NCI-H510A treated with DMSO at 0.1 percent for 48 hours (cell line): Measurements from ENCODE around the gene UFC1.
"Not testable (repeated sequence)": the region's sequence is repeated elsewhere in the genome, so short reads cannot be mapped to it uniquely, and the experiment has no call there.

Experiments used
- DNase-seq: peaks from one replicate; lab custom pipeline; 2025; lab: John Stamatoyannopoulos, UW

UFC1 gene

DNA sequence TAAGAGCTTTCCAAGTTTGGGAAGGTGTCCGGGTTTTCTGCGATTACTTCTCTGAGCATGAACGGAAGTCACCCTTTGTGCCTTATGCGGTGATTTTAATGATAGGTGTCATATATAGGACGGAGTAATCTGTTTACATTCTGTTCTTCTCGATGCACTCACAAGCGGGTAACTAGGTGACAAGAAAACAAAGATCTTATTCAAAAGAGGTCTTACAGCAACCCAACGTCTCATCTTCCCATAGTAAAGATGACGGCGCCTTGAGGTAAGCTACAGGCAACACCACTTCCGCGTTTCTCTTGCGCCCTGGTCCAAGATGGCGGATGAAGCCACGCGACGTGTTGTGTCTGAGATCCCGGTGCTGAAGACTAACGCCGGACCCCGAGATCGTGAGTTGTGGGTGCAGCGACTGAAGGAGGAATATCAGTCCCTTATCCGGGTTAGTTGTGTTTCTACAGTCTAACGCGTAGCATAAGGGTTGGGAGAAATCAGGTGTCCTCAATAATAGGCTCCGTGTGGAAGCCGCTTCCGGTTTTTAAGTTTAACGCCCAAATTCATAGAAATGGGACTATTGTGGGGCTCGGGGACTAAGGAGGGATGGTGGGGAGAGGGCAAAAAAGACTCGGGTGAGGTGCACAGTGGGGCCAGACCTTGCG lies at the start of gene UFC1:
TSS of gene UFC1 (plus strand) at position 297 of the 656 bp plus-strand sequence. CDS start at position 317, 20 bp downstream.
- peak; percentile 87 for DNase-seq

DNA sequence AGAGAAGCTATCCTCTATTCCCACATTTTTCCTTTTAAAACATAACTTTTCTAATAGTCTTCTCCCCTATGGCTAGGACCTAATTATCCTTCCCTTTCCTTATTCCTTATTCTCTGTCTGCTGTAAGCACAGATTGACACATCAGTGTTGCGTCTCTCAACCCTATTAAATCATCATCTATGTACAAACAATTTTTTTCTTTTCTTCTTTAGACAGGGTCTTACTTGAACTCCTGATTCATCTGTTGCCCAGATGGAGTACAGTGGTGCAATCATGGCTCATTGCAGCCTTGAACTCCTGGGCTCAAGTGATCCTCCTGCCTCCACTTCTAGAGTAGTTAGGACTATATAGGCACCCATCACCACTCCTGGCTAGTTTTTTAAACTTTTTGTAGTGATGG lies 47.3 kb upstream of the UFC1 start:
- DNase-seq: no peak

DNA sequence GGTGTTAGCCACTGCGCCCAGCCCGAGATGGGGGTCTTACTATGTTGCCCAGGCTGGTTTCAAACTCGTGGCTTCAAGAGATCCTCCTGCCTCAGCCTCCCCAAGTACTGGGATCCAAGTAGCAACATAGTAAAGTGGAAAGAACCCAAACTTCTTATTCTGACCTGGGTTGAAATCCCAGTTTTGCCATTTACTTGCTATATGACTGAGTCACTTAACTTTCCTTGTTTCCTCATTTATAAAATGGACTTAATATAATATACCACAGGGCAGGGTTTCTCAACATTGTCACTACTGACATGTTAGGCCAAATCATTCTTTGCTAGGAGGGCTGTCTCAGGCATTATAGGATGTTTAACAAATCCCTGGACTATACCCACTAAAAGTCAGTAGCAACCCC lies 42.7 kb upstream of the UFC1 start:
- DNase-seq: no peak

DNA sequence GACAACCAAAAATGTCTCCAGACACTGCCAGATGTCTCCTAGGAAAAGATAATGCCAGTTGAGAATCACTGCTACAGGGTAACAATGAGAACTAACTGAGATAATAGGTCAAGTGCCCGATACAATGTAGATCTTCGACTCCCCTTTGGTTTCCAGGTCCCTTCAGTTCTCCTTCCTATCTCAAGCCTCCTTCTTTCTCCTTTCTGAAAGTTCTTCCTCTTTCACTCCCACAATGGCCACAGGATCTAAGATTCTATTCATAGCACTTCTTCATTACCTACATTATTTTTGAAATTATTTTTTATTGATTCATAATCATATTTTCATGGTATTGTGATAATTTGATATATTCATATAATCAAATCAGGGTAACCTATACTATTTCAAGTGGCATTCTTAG lies 42.3 kb upstream of the UFC1 start:
- DNase-seq: no peak

DNA sequence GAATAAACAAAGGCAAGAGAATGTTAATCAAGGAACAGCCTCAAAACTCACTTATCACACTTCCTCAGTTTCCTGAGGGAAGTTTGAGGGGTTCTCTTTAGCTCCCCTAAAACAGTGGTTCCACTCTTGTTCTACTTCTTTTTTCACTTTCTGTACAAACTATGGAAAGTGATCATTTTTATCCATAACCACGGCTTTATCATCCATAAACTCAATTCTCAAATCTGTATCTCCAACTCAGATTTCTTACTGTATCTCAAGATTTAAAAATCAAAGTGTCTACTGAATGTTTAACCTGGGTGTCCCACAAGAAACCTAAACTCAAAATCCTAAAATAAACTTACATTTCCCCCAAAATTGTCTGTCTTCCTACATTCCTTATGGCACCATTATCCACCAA lies 39.9 kb upstream of the UFC1 start:
- no peak for DNase-seq

DNA sequence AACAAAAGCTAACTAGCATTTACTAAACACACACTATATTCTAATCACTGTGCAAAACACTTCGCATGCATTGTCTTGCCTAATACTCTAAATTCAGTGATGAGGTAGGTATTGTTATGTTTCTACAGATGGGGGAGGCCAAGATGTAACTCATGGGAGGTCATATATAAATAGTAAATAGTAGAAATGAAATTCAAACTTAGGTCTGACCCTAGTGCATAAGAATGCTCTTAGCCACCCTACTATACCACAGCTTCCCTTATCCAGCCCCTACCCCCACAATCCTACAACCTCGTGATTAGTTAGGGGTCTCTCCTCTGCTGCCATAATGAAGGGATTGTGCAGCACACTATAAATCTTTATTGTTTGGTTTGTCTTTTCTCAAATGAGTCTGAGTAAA lies 39.2 kb upstream of the UFC1 start:
- no peak for DNase-seq

DNA sequence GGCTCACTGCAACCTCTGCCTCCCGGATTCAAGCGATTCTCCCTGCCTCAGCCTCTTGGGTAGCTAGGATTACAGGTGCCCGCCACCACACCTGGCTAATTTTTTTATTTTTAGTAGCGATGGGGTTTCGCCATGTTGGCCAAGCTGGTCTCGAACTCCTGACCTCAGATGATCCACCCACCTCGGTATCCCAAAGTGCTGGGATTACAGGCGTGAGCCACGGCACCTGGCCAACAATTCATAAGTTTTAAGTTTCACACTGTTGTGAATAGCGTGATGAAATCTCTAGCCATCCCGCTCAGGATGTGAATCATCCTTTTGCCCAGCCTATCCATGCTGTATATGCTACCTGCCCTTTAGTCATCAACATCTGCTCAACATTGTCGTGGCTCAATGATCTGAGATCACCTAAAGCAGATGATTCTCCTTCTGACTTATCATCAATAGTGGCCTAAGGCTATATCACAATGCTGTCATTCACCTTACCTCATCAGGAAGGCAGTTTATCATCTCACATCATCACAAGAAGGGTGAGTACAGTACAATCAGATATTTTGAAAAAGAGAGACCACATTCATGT lies 38.6 kb upstream of the UFC1 start:
- no peak for DNase-seq

DNA sequence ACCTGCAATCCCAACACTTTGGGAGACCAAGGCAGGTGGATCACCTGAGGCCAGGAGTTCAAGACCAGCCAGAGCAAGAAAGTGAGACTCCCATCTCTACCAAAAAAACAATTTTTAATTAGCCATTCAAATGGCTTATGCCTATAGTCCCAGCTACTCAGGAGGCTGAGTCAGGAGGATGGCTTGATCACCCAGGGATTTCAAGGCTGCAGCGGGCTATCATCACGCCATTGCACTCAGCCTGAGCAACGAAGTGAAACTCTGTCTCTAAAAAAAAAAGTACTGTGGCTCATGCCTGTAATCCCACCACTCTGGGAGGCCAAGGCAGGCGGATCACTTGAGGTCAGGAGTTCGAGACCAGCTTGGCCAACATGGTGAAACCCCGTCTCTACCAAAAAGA lies 37.8 kb upstream of the UFC1 start:
- DNase-seq: not testable (repeated sequence)

DNA sequence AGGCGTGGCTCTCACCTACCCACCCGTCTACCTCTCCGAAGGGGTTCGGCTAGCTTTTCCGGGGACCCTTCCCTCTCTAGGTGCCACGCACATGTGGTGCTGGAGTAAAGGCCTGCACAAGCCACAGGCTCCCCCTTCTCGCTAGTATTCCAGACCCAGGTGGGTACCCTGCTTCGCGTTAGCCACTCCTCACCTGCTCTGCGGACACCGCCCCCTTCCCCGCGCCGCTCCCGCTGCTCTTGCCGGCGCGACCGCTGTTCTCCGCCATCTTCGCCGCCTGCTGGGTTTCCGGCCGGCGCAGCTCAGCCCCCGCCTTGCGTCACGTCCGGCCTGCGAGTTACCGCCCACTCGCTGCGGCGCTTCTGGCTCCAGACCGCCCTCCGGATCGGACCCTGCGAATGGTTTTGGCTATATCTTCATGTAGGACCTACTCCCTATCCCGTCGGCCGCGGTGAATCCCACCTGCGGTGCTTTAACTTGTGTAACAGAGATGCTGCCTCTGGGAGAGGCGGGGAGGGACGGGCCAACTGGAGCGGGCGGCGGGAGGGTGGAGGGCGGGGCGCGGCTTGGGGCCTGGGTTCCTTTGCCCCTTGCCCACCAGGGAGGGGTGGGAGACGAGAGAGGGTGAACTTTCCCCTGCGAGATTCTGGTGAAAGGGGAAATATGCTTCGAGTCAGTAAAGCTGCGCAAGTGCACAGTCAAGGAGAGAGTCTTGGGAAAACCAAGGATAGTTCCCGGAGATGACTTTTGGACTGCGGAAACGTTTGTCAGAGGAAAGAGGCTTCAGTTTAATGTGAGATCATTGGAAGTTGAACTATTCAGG lies 35.8 kb upstream of the UFC1 start, which contains the start of the genes NIT1 and PFDN2:
TSS of gene NIT1 (plus strand) at position 347 of the 823 bp plus-strand sequence. CDS start at position 419, 72 bp downstream.
TSS of gene PFDN2 (minus strand) at position 279 of the 823 bp plus-strand sequence. CDS start at position 268, 11 bp downstream.
- DNase-seq: peak; percentile 68

DNA sequence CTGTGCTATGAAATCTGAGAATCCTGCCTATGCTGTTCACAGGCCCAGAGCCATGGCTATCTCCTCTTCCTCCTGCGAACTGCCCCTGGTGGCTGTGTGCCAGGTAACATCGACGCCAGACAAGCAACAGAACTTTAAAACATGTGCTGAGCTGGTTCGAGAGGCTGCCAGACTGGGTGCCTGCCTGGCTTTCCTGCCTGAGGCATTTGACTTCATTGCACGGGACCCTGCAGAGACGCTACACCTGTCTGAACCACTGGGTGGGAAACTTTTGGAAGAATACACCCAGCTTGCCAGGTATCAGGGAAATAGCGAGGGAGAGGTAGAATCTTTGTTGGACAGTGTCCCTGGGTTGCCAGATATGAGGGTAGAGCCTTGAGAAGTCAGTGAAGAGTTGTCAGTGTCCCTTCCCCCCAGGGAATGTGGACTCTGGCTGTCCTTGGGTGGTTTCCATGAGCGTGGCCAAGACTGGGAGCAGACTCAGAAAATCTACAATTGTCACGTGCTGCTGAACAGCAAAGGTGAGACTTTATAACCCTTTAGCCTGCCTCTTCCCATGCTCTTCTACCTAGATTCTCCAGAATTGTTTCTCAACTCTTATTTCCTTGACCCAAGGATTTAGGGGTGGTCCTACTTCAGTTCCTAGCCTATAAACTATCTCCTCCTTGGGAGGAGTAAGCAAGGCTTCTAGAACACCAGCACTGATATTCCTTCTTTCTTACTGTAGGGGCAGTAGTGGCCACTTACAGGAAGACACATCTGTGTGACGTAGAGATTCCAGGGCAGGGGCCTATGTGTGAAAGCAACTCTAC lies 34.5 kb upstream of the UFC1 start:
- DNase-seq: no peak

DNA sequence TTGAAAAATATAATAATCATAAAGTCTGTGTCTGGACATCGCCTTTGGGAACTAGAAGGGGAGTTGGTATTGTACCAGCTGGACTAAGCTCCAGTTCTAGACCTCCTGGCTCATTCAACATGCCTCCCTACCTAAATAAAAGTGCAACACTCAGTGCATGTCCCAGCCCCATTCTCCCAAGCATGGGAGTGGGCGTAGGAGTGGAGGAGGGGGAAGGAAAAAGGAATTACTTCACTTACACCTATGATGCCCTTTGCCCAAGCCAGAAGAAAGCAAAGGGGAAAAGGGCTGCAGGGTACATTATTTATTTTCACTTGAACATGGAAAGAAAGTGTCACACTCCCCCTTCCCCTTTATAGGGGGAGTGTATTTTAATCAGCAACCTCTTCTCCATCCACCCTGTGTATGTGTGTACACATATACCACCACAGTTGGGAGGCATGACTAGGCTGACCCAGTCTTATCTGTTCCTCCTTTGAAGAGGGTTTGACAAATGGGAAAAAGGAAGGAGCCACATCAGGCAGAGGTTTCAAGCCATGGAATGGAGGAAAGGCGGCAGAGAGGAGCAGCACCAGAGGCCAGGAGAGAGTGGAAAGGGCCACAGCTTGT lies 32.6 kb upstream of the UFC1 start:
- no peak for DNase-seq

DNA sequence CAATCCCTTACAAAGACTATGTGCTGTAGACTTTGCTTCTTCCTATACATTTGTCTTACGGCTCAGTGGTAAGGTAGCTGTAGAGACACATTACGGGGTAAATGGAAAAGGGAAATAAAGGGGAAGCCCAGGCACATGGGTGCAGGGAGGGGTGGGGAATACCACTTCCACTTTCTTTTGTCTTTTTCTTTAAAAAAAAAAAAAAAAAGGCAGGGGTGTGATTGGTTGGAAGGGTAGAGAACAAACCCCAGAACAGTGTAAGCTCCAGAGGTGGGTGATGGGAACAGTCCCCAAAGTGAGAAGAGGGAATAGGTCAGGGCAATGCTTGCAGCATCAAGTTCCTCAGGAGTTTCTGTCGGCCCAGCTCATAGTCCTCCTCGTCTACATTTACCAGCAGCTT lies 31.9 kb upstream of the UFC1 start:
- no peak for DNase-seq

DNA sequence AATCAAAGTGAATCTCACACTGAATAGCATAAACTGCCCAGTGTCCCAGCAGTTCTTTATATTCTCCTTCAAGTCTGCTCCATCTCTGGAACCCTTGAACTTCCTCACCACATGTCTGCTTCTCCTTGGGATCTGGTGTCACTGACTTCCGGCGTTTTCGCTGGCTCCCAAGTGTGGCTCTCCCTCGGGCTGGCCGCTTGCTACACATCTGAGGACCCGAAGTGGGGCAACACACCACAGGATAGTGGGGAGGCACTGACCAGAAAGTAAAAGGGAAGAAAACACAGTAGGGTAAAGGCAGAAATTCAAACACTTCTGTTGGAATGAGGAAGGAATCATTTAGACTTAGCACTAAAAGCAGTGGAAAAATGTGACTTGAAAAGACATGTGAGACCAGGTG lies 30.8 kb upstream of the UFC1 start:
- DNase-seq: no peak

DNA sequence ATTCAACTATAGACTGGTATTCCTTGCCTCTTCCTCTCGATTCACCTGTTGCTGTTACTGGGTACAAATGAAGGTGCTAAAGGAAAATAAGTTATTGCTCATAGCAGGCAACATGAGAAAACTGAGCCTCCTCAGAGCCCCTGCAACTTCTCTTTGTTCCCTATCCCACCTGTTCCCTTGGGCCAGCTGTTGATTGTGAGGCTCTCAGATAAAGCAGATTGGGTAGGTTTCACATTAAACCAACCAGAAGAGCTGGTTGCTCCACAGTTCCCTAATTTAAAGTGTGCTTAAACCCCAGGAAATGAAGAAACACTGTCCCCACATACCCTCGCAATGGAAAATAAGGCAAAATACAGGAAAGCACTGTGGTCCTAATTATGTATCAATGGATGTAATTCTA lies 26.1 kb upstream of the UFC1 start:
- no peak for DNase-seq

DNA sequence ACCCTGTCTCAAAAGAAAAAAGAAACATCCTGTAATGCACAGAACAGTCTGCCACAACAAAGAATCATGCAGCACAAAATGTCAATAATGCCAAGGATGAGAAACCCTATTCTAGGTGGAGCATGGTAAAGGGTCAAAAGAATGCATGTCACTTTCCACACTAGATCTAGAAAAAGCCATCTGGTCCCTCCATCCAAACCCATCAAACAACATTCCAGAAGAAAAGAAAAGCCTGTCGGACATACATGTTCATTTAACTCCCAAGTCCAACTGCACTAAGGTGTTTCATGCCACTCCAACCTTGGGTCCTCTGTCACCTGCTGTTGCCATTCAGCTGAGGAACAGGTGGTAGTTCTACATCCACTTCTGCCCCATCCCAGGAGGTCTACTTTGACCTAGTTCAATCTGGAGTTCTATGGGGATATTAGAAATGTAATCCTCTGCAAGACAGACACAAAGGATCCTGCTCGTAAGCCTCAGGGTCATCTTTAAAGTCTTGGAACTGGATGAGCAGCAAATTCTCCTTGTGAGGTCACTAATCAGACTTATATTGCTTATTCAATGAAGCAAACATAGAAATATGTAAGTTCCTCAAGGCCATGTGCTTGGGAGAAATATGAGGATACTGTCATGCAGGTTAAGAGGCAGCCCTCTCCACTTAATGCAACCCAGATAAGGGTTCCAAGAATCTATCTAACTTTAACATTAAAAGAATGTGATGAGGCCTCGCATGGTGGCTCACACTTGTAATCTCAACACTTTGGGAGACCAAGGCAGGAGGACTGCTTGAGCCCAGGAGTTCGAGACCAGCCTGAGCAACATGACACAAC lies 25.0 kb upstream of the UFC1 start:
- DNase-seq: no peak

DNA sequence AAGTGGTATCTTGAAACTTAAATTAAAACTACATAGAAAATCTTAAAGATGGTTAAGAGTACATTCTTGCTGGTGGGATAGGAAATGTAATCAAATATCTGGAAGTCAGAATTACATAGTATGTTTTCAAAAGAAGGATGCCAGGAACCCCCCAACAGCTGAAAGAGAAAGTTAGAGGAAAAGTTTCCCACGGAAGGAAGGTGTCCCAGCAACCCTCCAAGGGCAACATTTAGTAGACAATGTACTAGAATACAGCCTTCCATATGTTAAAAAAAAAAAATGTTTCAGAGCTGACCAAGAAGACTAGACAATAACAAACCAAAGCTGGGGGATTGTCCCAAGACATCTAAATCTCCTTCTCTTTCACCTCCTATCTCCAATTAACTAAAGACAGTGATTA lies 23.5 kb upstream of the UFC1 start:
- DNase-seq: no peak

DNA sequence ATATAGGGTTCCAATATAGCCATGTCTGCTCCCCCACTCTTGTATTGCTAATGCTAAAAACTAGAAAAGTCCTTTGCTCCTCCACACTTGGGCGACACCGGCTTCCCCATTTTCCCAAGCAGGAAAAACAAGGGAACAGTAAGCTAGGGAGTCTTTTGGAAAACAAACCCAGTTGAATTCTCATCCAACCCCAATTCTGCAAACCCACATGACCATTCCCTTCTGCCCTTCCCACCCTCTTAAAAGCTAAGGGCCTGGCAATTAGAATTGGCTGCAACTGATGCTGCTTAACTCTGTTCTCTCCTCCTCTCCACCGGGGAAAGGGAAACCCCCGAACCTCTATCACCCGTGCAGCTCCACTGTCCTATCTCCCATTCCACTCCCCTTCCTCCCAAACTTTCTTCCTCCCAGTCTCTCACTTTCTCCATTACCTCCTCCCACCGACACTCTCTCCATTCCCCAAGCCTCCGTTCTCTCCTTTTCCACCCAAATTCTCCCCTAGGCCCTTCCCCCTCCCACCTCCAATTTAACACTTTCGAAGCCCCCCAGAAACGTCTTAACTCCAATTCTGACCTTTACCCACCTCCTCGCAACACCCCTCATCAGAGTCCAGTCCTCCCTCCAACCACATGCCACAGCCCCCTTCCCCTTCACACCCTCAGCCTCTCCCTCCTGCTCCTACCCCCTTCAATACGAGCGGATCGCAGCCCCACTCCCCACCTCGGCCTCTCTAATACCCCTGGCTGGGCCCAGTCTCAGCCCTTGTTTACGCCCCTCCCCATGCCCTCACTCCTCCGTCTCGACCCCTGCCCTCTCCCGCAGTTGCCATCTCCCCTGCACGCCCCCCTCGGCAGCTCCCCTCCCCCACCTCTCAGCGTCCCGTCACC lies 22.0 kb upstream of the UFC1 start:
- DNase-seq: peak; percentile 6

DNA sequence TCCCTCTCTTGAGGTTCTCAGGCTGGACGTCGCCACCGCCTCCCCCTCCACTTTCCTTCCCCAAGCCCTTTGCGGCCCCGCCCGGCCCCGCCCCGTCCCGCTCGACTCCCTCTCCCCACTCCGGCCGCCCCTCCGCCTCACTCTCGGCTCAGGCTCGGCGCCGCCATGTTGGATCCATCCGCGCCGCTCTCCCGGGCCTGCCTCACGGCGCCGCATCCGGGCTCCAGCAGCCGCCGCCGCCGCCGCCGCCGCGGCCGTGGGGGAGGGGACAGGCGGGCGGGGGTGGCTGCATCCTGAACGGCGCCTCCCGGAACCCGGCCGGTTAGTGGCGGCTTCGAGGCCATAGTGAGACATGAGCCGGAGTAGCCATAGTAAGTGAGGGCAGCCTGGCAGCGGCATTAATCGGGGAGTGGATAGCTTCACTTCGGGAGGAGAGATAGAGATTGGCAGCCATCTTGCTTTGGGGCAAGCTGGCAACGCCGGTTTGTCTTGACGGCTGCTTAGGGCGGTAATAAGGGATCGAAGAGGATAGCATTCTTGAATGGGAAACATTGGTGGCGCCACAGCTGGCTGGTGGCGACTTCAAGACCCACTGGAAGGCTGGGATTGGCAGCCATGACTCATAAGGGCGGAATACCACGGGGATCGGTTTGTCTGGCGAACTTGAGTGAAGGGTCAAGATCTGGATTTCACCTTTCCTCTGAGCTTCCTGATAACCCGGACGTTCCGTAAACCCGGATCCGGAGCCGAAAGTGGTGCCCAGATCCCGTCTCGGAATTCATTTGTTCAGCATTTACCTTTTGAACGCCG lies 21.2 kb upstream of the UFC1 start, which contains the start of gene DEDD:
TSS of gene DEDD (minus strand) at position 258 of the 810 bp plus-strand sequence. CDS start 8,205 bp downstream, outside the sequence.
- peak; percentile 96 for DNase-seq
